Lung (tissue), 12 donors: Measurements from ENCODE around the gene NFATC2IP. TPM values are rescaled to one million over a fixed set of nuclear protein-coding genes. Genes with fewer than 3 reads are reported as not detected.

Experiments
- ATAC-seq: fragments of 200-7000 bp; cut with Tn5 transposase; one replicate; pipeline ENCODE4 v1.9.1; 2020; ENCODE audit warnings: moderate number of reproducible peaks; ENCODE audit not compliant: insufficient read depth, low FRiP score
- DNase-seq, 3 donors: peaks; one replicate each; pipeline ENCODE4 v3.0.0-alpha.2; 2013 to 2017
- H3K27ac ChIP-seq, 2 donors: one replicate each; pipeline ENCODE4 v1.5.1; 2013; ENCODE audit warnings: mild to moderate bottlenecking in 2 of 2, moderate library complexity in 2 of 2, control low read depth in 1 of 2, inconsistent platforms in 1 of 2, low read depth in 1 of 2, low read length in 1 of 2
- H3K27me3 ChIP-seq, 3 donors: one replicate each; pipeline ENCODE4 v1.5.1; 2013; ENCODE audit warnings: low read length in 2 of 3; ENCODE audit not compliant: control insufficient read depth in 3 of 3, insufficient read depth in 3 of 3
- H3K36me3 ChIP-seq, 4 donors: one replicate each; pipeline ENCODE4 v1.5.1; 2013; ENCODE audit warnings: low read length in 4 of 4, mild to moderate bottlenecking in 1 of 4, moderate library complexity in 1 of 4; ENCODE audit not compliant: control insufficient read depth in 4 of 4, insufficient read depth in 4 of 4
- H3K4me1 ChIP-seq, 5 donors: one replicate each; pipeline ENCODE4 v1.5.1; 2013; ENCODE audit warnings: low read length in 5 of 5, mild to moderate bottlenecking in 2 of 5, moderate library complexity in 1 of 5; ENCODE audit not compliant: control insufficient read depth in 5 of 5, insufficient read depth in 5 of 5
- H3K4me3 ChIP-seq: one replicate; pipeline ENCODE4 v1.5.1; 2013; ENCODE audit warnings: mild to moderate bottlenecking, control low read depth, moderate library complexity
- H3K9ac ChIP-seq, 2 donors: one replicate each; pipeline ENCODE4 v1.5.1; 2013; ENCODE audit warnings: low read length in 2 of 2, control low read depth in 1 of 2; ENCODE audit not compliant: insufficient read depth in 1 of 2
- H3K9me3 ChIP-seq, 4 donors: one replicate each; pipeline ENCODE4 v1.5.1; 2013; ENCODE audit warnings: low read length in 3 of 4, mild to moderate bottlenecking in 1 of 4, moderate library complexity in 1 of 4; ENCODE audit not compliant: control insufficient read depth in 4 of 4, insufficient read depth in 3 of 4
- WGBS, 2 donors: extraction: QIAGEN DNeasy Blood & Tissue Kit; methylation state at CpG; one replicate each; pipeline ENCODE4 v1.1.7; 2013; 5-methylcytosine and 5-hydroxymethylcytosine counted together
- polyA plus RNA-seq, 2 donors: library from polyadenylated mRNA; stranded (reverse); fragments of 200-250 nt; gene quantifications; one replicate each; pipeline ENCODE4 v1.2.1, GENCODE V29; 2013
- total RNA-seq, 2 donors: library from RNA; depleted of rRNA in 1 of 2; stranded (reverse); fragments of >200 nt in 1 of 2; gene quantifications; one replicate each; pipeline ENCODE4 v1.2.1, GENCODE V29; 2014 to 2021
- TF ChIP-seq, protein P1 (sequence below): IDR thresholded peaks from 2 replicates; pipeline ENCODE4 v1.5.1; 2012; ENCODE audit warnings: mild to moderate bottlenecking; ENCODE audit errors: control extremely low read depth, extremely low read depth
- donor health status: control.
- donor health status: control.
- donor health status: Bipolar disorder and iron deficiency.
- donor health status: healthy.
- donor health status: DM: yes; HTN: yes; CAD: no.

The NFATC2IP gene
- total and polyA plus RNA-seq, 4 donors, result 21.0 to 37.0 (median 27.4) TPM

DNA sequence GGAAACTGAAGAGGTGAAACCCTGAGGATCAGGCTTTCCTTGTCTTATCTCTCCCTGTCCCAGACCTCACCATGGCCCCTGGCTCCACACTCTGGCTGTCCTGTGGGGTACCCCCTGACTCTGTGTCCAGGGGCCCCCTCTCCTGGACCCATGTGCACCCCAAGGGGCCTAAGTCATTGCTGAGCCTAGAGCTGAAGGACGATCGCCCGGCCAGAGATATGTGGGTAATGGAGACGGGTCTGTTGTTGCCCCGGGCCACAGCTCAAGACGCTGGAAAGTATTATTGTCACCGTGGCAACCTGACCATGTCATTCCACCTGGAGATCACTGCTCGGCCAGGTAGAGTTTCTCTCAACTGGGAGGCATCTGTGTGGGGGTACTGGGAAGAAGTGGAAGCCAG is 17.6 kb upstream of the NFATC2IP start:
- Histone ChIP-seq H3K27me3 (no peaks in the 10 kb centered on the region), H3K4me1 (peaks cover 0 to 5% (median 0%) of the 10 kb centered on the region in 5 donors), H3K36me3 (no peaks in the 10 kb centered on the region), H3K9ac (no peak overlapping the region), H3K4me3 (no peak overlapping the region), H3K9me3 (no peaks in the 10 kb centered on the region), H3K27ac (no peak overlapping the region)
- ATAC-seq, result no peak
- no peak for DNase-seq
- WGBS, 2 donors, result 81 to 91% methylated on average over 8 of the region's 8 CpGs
- TF ChIP-seq, protein P1, sequence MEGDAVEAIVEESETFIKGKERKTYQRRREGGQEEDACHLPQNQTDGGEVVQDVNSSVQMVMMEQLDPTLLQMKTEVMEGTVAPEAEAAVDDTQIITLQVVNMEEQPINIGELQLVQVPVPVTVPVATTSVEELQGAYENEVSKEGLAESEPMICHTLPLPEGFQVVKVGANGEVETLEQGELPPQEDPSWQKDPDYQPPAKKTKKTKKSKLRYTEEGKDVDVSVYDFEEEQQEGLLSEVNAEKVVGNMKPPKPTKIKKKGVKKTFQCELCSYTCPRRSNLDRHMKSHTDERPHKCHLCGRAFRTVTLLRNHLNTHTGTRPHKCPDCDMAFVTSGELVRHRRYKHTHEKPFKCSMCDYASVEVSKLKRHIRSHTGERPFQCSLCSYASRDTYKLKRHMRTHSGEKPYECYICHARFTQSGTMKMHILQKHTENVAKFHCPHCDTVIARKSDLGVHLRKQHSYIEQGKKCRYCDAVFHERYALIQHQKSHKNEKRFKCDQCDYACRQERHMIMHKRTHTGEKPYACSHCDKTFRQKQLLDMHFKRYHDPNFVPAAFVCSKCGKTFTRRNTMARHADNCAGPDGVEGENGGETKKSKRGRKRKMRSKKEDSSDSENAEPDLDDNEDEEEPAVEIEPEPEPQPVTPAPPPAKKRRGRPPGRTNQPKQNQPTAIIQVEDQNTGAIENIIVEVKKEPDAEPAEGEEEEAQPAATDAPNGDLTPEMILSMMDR, result no peak

DNA sequence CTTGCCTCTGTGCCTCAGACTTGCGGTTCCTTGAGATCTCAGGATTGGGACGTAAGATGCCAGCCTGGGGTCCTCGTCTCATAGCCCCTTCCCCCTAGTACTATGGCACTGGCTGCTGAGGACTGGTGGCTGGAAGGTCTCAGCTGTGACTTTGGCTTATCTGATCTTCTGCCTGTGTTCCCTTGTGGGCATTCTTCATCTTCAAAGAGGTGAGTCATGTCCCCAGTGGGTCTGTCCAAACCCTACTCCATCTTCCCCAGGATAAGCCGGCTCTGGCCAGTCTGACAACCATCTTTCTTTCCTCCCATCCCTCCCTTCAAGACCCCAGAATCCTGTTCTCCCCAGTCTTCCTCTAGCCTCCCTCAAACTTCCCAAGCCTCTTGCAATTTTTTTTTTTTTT is 15.4 kb upstream of the NFATC2IP start:
- TF ChIP-seq, protein P1, result no peak

GRCh38 chr16:28935924-28936783 is 14.6 kb upstream of the NFATC2IP start:
- H3K27ac ChIP-seq, result no peak overlapping the region
- H3K4me3 ChIP-seq, result no peak overlapping the region
- ATAC-seq, result peak; percentile 100
- peak overlapping the region in 1 of 2 donors; percentile 1 for H3K9ac ChIP-seq
- H3K4me1 ChIP-seq, result peaks cover 0 to 5% (median 0%) of the 10 kb centered on the region in 5 donors
- no peaks in the 10 kb centered on the region for H3K27me3 ChIP-seq
- WGBS, 2 donors, result 26 to 29% methylated on average over 36 of the region's 36 CpGs
- TF ChIP-seq, protein P1, result no peak
- no peaks in the 10 kb centered on the region for H3K36me3 ChIP-seq
- DNase-seq, result peak; percentile 56 to 76 (median 62)
- H3K9me3 ChIP-seq, result no peaks in the 10 kb centered on the region

More for the DNA sequence above, 15.4 kb upstream of the NFATC2IP start:
- H3K27ac ChIP-seq, result no peak overlapping the region
- ATAC-seq (no peak), DNase-seq (no peak)
- no peaks in the 10 kb centered on the region for H3K9me3 ChIP-seq
- no peak overlapping the region for H3K9ac ChIP-seq
- 94 to 98% methylated on average over 4 of the region's 4 CpGs for WGBS, 2 donors
- no peaks in the 10 kb centered on the region for H3K36me3 ChIP-seq
- no peak overlapping the region for H3K4me3 ChIP-seq
- no peaks in the 10 kb centered on the region for H3K27me3 ChIP-seq
- peaks cover 0 to 5% (median 0%) of the 10 kb centered on the region in 5 donors for H3K4me1 ChIP-seq
